Stimulated activated CD4-positive, alpha-beta T cell treated with anti-CD3 and anti-CD28 coated beads, Interleukin-1b, Interleukin-23, amount 100 ng/mL, for 4 hours (primary cell): ENCODE data around the gene ARHGAP25.
"Not testable (repeated sequence)": the region's sequence is repeated elsewhere in the genome, so short reads cannot be mapped to it uniquely, and the experiment has no call there.

Experiments
- DNase-seq, 2 donors: peaks; one replicate each; pipeline ENCODE4 v3.0.0-alpha.2; 2020; ENCODE audit warnings: low read depth in 2 of 2

Gene ARHGAP25

GRCh38 chr2:68796295-68796905 lies 61.8 kb downstream of the ARHGAP25 start:
- DNase-seq: no peak

- DNase-seq: no peak
Measured at GRCh38 chr2:68798569-68798968, 64.0 kb downstream of the ARHGAP25 start.

- no peak for DNase-seq
Measured at GRCh38 chr2:68799140-68800026, 64.8 kb downstream of the ARHGAP25 start.

- no peak for DNase-seq
Measured at GRCh38 chr2:68800027-68800401, 65.4 kb downstream of the ARHGAP25 start.

- no peak for DNase-seq
Measured at GRCh38 chr2:68800517-68800916, 65.9 kb downstream of the ARHGAP25 start.

- not testable (repeated sequence) for DNase-seq
Measured at GRCh38 chr2:68802161-68802560, 67.5 kb downstream of the ARHGAP25 start.

GRCh38 chr2:68805025-68805424 lies 70.4 kb downstream of the ARHGAP25 start:
- no peak for DNase-seq

GRCh38 chr2:68806511-68807109 lies 72.0 kb downstream of the ARHGAP25 start:
- DNase-seq: no peak

- no peak for DNase-seq
Measured at GRCh38 chr2:68807821-68808266, 73.2 kb downstream of the ARHGAP25 start.

- no peak for DNase-seq
Measured at GRCh38 chr2:68809324-68810240, 75.0 kb downstream of the ARHGAP25 start.

GRCh38 chr2:68811364-68811763 lies 76.8 kb downstream of the ARHGAP25 start:
- no peak for DNase-seq

- no peak for DNase-seq
Measured at GRCh38 chr2:68812251-68812650, 77.6 kb downstream of the ARHGAP25 start.

- DNase-seq: no peak
Measured at GRCh38 chr2:68813596-68813995, 79.0 kb downstream of the ARHGAP25 start.

- DNase-seq: no peak
Measured at GRCh38 chr2:68817306-68817705, 82.7 kb downstream of the ARHGAP25 start.

- no peak for DNase-seq
Measured at GRCh38 chr2:68819556-68819955, 84.9 kb downstream of the ARHGAP25 start.

GRCh38 chr2:68822207-68822872 lies 87.7 kb downstream of the ARHGAP25 start:
- no peak for DNase-seq

GRCh38 chr2:68824831-68825230 lies 90.2 kb downstream of the ARHGAP25 start:
- DNase-seq: no peak

- DNase-seq: no peak
Measured at GRCh38 chr2:68825866-68826265, 91.3 kb downstream of the ARHGAP25 start.

- no peak for DNase-seq
Measured at GRCh38 chr2:68827666-68828065, 93.1 kb downstream of the ARHGAP25 start.

- peak; percentile 25 to 28 for DNase-seq
Measured at GRCh38 chr2:68828887-68829708, 94.5 kb downstream of the ARHGAP25 start.
